Vagina (tissue), 2 donors: ENCODE results near the gene CELF5. TPM values are rescaled to one million over a fixed set of nuclear protein-coding genes. Genes with fewer than 3 reads are reported as not detected.
A peak's percentile ranks its signal among the peaks of the same experiment; 100 is the strongest.

Experiments used
- DNase-seq, 2 donors: peaks; one replicate each; pipeline ENCODE4 v3.0.0-alpha.2; 2017; ENCODE audit errors: extremely low spot score in 2 of 2
- H3K27ac ChIP-seq: fragments of 200-600 bp; sonication (generic); one replicate; pipeline ENCODE4 v1.5.1; 2019
- H3K27me3 ChIP-seq: fragments of 200-600 bp; sonication (generic); one replicate; pipeline ENCODE4 v1.5.1; 2019
- H3K36me3 ChIP-seq, 2 donors: fragments of 200-600 bp; sonication (generic); one replicate each; pipeline ENCODE4 v1.5.1; 2017 to 2019
- H3K4me1 ChIP-seq: fragments of 200-600 bp; sonication (generic); one replicate; pipeline ENCODE4 v1.5.1; 2019
- H3K4me3 ChIP-seq, 2 donors: fragments of 200-600 bp; sonication (generic); 1 replicate in 1 of 2; 2 replicates in 1 of 2; pipeline ENCODE4 v1.5.1; 2016 to 2019
- H3K9me3 ChIP-seq: fragments of 200-600 bp; sonication (generic); one replicate; pipeline ENCODE4 v1.5.1; 2019
- POLR2A ChIP-seq, 2 donors: fragments of 450-650 bp; IDR thresholded peaks; one replicate each; pipeline ENCODE4 v1.6.1; 2017; ENCODE audit warnings: antibody characterized with exemption in 2 of 2, mild to moderate bottlenecking in 2 of 2, moderate library complexity in 2 of 2
- POLR2AphosphoS5 ChIP-seq, 2 donors: sonication (generic); formaldehyde crosslinking; IDR thresholded peaks; one replicate each; pipeline ENCODE4 v1.9.0; 2017; ENCODE audit warnings: antibody characterized with exemption in 2 of 2, mild to moderate bottlenecking in 2 of 2, low read depth in 1 of 2; ENCODE audit not compliant: insufficient read depth in 1 of 2
- intact Hi-C: fragments of 100-400 bp; cut with DNase I; formaldehyde crosslinking; loops from one replicate; pipeline ENCODE4 v1.15.1; 2023
- total RNA-seq: library from RNA; depleted of rRNA; stranded (reverse); fragments of >200 nt; gene quantifications from one replicate; pipeline ENCODE4 v1.2.3, GENCODE V29; 2016
- TF ChIP-seq, protein P1 (sequence below), 3 experiments: fragments of 450-650 bp in 2 of 3; fragments of 200-600 bp in 1 of 3; sonication (generic) in 1 of 3; IDR thresholded peaks; one replicate each; pipeline ENCODE4 v1.5.1; 2017 to 2019; ENCODE audit warnings: antibody characterized with exemption in 3 of 3, mild to moderate bottlenecking in 2 of 3, moderate library complexity in 2 of 3

Gene CELF5
- total RNA-seq, 1 donor from 2014 or later, result not detected

DNA sequence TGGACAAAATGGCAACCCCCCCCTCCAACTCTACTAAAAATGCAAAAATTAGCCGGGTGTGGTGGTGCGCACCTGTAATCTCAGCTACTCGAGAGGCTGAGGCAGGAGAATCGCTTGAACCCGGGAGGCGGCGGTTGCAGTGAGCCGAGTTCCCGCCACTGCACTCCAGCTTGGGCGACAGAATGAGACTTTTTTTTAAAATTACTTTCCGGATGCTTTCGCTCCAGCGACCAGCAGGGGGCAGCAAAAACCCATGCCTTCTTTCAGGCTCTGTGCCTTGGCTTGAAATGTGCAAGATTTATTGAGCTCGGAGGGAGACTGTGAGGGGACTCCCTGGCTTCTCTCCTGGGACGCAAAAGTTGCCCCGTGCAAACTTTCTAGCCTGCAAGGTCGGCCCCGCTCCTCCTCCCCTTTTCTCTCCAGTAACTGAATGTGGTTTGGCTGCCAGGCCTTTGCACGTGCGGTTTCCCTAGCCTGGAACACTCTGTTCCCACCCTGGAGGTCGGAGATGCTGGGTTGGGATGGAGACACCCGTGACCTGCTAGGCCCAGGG is 80.5 kb downstream of the CELF5 start:
- intact Hi-C loops, result loop anchor here (2.0 kb wide), 1 partner anchor 168 kb away; no protein-coding TSS in a partner anchor
- H3K27me3 ChIP-seq, result no peaks in the 10 kb centered on the region

DNA sequence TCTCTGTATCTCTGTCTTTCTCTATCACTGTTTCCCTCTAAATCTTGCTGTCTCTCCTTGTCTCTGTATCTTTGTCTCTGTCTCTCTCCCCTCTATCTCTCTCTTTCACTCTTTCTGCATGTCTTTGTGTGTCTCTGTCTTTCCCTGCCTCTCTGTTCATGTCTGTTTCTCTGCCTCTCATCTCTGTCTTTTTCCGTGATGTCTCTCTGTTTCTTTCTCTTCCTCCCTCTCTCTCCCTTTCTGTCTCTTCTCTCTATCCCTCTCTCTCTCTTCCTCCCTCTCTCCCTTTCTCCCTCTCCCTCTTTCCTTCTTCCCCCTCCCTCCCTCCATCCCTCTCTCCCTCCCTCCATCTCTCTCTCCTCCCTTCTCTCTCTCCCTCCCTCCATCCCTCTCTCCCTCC is 85.3 kb downstream of the CELF5 start:
- intact Hi-C loops, result loop anchor here (1.0 kb wide), 1 partner anchor 175 kb away; no protein-coding TSS in a partner anchor
- Histone ChIP-seq H3K9me3 (no peaks in the 10 kb centered on the region), H3K27me3 (no peaks in the 10 kb centered on the region), H3K27ac (no peak overlapping the region), H3K36me3 (no peaks in the 10 kb centered on the region), H3K4me3 (no peak overlapping the region), H3K4me1 (no peaks in the 10 kb centered on the region)
- DNase-seq, result no peak
- TF ChIP-seq, protein P1, sequence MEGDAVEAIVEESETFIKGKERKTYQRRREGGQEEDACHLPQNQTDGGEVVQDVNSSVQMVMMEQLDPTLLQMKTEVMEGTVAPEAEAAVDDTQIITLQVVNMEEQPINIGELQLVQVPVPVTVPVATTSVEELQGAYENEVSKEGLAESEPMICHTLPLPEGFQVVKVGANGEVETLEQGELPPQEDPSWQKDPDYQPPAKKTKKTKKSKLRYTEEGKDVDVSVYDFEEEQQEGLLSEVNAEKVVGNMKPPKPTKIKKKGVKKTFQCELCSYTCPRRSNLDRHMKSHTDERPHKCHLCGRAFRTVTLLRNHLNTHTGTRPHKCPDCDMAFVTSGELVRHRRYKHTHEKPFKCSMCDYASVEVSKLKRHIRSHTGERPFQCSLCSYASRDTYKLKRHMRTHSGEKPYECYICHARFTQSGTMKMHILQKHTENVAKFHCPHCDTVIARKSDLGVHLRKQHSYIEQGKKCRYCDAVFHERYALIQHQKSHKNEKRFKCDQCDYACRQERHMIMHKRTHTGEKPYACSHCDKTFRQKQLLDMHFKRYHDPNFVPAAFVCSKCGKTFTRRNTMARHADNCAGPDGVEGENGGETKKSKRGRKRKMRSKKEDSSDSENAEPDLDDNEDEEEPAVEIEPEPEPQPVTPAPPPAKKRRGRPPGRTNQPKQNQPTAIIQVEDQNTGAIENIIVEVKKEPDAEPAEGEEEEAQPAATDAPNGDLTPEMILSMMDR (IDR thresholded peaks at IDR 0.05), result no peak
- no peak for TF ChIP-seq POLR2AphosphoS5 (IDR thresholded peaks at IDR 0.05; ENCODE audit: insufficient read depth in 1 of 2, low read depth in 1 of 2)
- TF ChIP-seq POLR2A (IDR thresholded peaks at IDR 0.05), result no peak

More for the DNA sequence above, 80.5 kb downstream of the CELF5 start:
- H3K27ac ChIP-seq, result no peak overlapping the region
- DNase-seq, result no peak
- H3K4me3 ChIP-seq, result no peak overlapping the region
- no peaks in the 10 kb centered on the region for H3K36me3 ChIP-seq
- TF ChIP-seq POLR2A (IDR thresholded peaks at IDR 0.05) (no peak), POLR2AphosphoS5 (IDR thresholded peaks at IDR 0.05; ENCODE audit: insufficient read depth in 1 of 2, low read depth in 1 of 2) (peak; percentile 24 to 27)
- TF ChIP-seq, protein P1 (IDR thresholded peaks at IDR 0.05), result peak; percentile 79 to 90 (median 83)
- H3K9me3 ChIP-seq, result no peaks in the 10 kb centered on the region
- no peaks in the 10 kb centered on the region for H3K4me1 ChIP-seq

DNA sequence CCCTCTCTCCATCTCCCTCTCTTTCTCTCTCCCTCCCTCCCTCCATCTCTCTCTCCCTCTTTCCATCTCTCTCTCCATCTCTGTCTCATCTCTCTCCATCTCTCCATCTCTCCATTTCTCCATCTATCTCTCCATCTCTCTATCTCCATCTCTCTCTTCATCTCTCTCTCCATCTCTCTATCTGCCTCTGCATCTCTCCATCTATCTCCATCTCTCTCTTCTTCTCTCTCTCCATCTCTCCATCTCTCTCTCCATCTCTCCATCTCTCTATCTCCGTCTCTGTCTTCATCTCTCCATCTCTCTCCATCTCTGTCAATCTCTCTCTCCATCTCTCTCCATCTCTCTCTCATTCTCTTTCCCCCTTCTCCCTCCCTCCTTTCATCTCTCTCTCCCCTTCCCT is 85.8 kb downstream of the CELF5 start:
- no peak overlapping the region for H3K4me3 ChIP-seq
- no peaks in the 10 kb centered on the region for H3K9me3 ChIP-seq
- no peak overlapping the region for H3K27ac ChIP-seq
- TF ChIP-seq POLR2A (IDR thresholded peaks at IDR 0.05) (no peak), POLR2AphosphoS5 (IDR thresholded peaks at IDR 0.05; ENCODE audit: insufficient read depth in 1 of 2, low read depth in 1 of 2) (no peak)
- TF ChIP-seq, protein P1 (IDR thresholded peaks at IDR 0.05), result no peak
- no peaks in the 10 kb centered on the region for H3K27me3 ChIP-seq
- no peaks in the 10 kb centered on the region for H3K36me3 ChIP-seq
- intact Hi-C loops, result no loop called here
- no peak for DNase-seq
- no peaks in the 10 kb centered on the region for H3K4me1 ChIP-seq

DNA sequence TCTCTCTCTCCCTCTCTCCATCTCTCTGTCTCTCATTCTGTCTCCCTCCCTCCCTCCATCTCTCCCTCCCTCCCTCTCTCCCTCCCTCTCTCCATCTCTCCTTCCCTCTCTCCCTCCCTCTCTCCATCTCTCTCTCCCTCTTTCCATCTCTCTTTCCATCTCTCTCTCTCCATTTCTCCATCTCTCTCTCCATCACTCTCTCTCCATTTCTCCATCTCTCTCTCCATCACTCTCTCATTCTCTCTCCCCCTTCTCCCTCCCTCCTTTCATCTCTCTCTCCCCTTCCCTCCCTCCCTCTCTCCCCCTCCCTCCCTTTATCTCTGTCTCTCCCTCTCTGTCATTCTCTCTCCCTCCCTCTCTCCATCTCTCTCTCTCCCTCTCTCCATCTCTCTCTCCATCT is 86.2 kb downstream of the CELF5 start:
- intact Hi-C loops, result no loop called here
- H3K4me1 ChIP-seq, result no peaks in the 10 kb centered on the region
- no peaks in the 10 kb centered on the region for H3K9me3 ChIP-seq
- no peak for TF ChIP-seq POLR2AphosphoS5 (IDR thresholded peaks at IDR 0.05; ENCODE audit: insufficient read depth in 1 of 2, low read depth in 1 of 2)
- TF ChIP-seq, protein P1 (IDR thresholded peaks at IDR 0.05), result no peak
- TF ChIP-seq POLR2A (IDR thresholded peaks at IDR 0.05), result no peak
- no peaks in the 10 kb centered on the region for H3K27me3 ChIP-seq
- no peak overlapping the region for H3K4me3 ChIP-seq
- no peaks in the 10 kb centered on the region for H3K36me3 ChIP-seq
- no peak overlapping the region for H3K27ac ChIP-seq
- no peak for DNase-seq

DNA sequence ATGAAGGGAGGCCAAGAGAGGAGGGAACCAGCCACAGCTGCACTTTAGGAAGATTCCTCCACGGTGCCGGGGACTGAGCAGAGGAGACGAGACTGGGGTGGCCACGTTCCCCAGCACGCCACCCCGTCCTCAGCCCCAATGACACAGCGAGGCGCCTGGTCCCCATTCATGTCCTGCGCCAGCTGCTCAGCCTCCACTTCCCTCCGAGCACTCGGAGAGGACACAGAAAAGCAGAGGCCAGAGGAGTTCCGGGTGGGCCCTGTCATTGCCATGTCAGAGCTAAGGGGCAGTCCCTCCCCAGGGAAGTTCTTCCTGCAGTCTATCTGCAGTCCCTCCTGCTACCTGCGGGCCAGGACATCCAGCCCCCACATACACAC is 88.7 kb downstream of the CELF5 start:
- Histone ChIP-seq H3K9me3 (no peaks in the 10 kb centered on the region), H3K4me1 (no peaks in the 10 kb centered on the region), H3K27me3 (no peaks in the 10 kb centered on the region), H3K36me3 (no peaks in the 10 kb centered on the region), H3K4me3 (no peak overlapping the region), H3K27ac (no peak overlapping the region)
- intact Hi-C loops, result no loop called here
- TF ChIP-seq POLR2A (IDR thresholded peaks at IDR 0.05) (no peak), POLR2AphosphoS5 (IDR thresholded peaks at IDR 0.05; ENCODE audit: insufficient read depth in 1 of 2, low read depth in 1 of 2) (no peak)
- TF ChIP-seq, protein P1 (IDR thresholded peaks at IDR 0.05), result no peak
- no peak for DNase-seq
